Adipose tissue (tissue), 3 donors: ENCODE measurements around the gene INTS13. TPM values are rescaled to one million over a fixed set of nuclear protein-coding genes. Genes with fewer than 3 reads are reported as not detected.
"Not testable (repeated sequence)": the region's sequence is repeated elsewhere in the genome, so short reads cannot be mapped to it uniquely, and the experiment has no call there.

Experiments
- H3K27ac ChIP-seq: one replicate; pipeline ENCODE4 v1.5.1; 2013; ENCODE audit warnings: low read depth, low read length
- WGBS, 3 donors: extraction: QIAGEN DNeasy Blood & Tissue Kit; methylation state at CpG; one replicate each; pipeline ENCODE4 v1.1.7; 2013; 5-methylcytosine and 5-hydroxymethylcytosine counted together
- polyA plus RNA-seq, 3 donors: library from polyadenylated mRNA; stranded (reverse); fragments of 200-250 nt; gene quantifications; one replicate each; pipeline ENCODE4 v1.2.3, GENCODE V29; 2013
- donor health status: healthy with polysubstance abuse.
- donor health status: Bipolar disorder and iron deficiency.
- donor health status: healthy.

The INTS13 gene, protein sequence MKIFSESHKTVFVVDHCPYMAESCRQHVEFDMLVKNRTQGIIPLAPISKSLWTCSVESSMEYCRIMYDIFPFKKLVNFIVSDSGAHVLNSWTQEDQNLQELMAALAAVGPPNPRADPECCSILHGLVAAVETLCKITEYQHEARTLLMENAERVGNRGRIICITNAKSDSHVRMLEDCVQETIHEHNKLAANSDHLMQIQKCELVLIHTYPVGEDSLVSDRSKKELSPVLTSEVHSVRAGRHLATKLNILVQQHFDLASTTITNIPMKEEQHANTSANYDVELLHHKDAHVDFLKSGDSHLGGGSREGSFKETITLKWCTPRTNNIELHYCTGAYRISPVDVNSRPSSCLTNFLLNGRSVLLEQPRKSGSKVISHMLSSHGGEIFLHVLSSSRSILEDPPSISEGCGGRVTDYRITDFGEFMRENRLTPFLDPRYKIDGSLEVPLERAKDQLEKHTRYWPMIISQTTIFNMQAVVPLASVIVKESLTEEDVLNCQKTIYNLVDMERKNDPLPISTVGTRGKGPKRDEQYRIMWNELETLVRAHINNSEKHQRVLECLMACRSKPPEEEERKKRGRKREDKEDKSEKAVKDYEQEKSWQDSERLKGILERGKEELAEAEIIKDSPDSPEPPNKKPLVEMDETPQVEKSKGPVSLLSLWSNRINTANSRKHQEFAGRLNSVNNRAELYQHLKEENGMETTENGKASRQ
- 10 to 100 TPM in 1 of 3 donors, 1 to 10 TPM in 2; 9.7 to 26.0 (median 9.8) TPM for polyA plus RNA-seq

DNA sequence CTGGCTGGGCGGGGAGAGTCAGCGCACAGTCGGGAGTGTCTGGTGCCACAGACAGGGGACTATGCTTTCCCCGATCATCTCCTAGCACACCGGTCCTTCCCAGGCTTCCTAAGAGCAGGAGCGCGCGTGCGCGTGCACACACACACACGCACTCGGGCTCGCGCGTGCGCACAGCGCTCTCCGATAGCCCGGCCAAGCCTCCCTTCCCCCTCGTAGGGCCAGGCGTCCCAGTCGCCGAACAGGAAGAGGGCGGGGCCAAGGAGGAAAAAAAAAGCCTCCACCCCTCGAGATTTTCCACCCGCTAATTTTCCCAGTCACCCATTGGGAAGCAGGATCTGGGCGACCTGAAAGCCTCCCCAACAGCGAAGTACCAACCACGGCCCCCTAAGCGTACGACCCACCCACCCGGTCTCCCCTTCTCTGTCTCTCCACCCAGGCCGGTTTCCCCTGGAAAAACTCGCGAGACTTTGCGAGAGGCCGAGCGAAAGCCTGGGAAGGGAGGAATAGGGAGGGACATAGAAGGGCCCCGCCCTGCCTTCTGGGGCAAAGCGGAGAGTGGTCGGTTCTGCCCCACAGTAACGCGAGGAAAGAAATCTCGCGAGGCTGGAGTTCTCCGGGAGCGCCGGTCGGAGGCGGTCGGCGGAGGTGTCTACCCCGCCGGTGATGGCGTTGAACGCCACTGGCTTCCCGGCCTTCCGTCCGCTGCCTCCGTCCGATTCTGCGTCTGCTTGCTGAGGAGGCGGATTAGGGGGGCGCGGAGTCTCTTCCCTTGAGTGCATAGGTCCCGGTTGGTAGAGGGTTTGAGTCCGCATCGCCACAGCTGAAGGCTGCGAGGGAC, at the start of gene INTS13, which contains the start of gene FGFR1OP2:
INTS13 (minus strand) TSS at position 119 of the 838 bp plus-strand sequence. CDS start 1,178 bp downstream, outside the sequence.
FGFR1OP2 (plus strand) TSS at position 608 of the 838 bp plus-strand sequence. CDS start 15,689 bp downstream, outside the sequence.
- H3K27ac ChIP-seq, result peak within 1 kb of the TSS; percentile 51
- WGBS, 3 donors, result 0% methylated on average over 59 to 69 of the region's 69 CpGs

DNA sequence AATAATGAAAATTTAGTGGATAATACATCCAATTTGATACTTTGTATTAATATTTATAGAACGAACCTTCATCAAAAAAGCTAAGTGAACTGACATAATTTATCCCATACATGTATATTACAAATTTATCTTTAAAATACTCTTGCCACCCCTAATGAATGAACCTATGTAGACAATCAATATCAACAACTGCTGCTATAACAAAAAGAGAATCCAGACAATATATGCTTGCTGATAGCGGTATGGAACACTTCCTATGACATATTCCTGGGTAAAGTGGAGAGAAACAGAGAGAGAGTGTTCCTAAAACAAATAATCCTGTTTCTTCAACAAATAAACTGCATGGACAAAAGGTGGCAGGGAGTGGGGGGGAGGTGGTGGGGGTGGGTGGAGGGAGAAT, 45.1 kb upstream of the INTS13 start:
- no peak overlapping the region for H3K27ac ChIP-seq
- 96 to 98% (median 97%) methylated on average over 2 of the region's 2 CpGs for WGBS, 3 donors

GRCh38 chr12:26979733-26980132, 42.0 kb upstream of the INTS13 start:
- 94 to 96% (median 96%) methylated on average over 11 of the region's 11 CpGs for WGBS, 3 donors

DNA sequence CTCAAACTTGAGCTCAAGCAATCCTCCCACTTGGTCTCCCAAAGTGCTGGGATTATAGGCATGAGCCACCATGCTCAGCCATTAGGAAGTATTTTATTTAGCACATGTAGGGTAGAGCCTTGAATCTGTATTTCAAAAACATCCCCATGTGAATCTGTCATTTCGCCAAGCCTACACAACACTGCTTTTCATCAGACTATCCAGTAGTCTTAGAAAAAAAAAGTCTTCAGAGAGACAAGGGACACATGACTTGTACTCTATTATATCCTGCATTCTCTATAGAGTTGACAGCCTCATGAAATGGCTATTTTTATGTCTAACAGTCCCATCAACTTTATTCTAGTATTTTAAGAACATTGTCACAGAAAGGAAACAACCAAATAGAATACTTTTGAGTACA, 41.0 kb upstream of the INTS13 start:
- WGBS, 3 donors, result 91 to 96% (median 94%) methylated on average over 1 of the region's 1 CpG
- H3K27ac ChIP-seq, result no peak overlapping the region

More at GRCh38 chr12:26979733-26980132, 42.0 kb upstream of the INTS13 start:
- H3K27ac ChIP-seq, result no peak overlapping the region

GRCh38 chr12:26976687-26977086, 38.9 kb upstream of the INTS13 start:
- WGBS, 3 donors, result 67 to 83% (median 76%) methylated on average over 2 of the region's 2 CpGs
- no peak overlapping the region for H3K27ac ChIP-seq

DNA sequence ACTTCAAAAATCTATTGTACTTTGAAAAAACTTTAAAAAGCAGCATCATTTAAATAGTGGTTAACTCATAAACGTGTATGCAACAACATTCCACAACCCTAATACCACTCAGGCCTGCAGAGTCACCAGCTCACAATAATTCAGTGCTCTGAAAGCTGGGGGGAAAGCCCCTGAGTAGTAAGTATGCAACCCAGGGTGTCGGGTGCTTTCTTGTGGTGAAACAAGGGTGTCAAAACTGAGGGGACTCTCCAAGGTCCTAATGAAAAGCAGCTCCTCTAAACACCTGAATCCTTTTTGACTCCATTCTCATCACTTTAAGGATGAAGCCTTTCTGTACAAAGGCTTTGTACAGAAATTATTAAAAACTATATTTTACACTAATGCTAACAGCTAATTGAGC, 34.2 kb upstream of the INTS13 start:
- 72 to 82% (median 73%) methylated on average over 2 of the region's 2 CpGs for WGBS, 3 donors
- H3K27ac ChIP-seq, result no peak overlapping the region

GRCh38 chr12:26970136-26970535, 32.4 kb upstream of the INTS13 start:
- H3K27ac ChIP-seq, result no peak overlapping the region
- 93 to 99% (median 99%) methylated on average over 2 of the region's 2 CpGs for WGBS, 3 donors

DNA sequence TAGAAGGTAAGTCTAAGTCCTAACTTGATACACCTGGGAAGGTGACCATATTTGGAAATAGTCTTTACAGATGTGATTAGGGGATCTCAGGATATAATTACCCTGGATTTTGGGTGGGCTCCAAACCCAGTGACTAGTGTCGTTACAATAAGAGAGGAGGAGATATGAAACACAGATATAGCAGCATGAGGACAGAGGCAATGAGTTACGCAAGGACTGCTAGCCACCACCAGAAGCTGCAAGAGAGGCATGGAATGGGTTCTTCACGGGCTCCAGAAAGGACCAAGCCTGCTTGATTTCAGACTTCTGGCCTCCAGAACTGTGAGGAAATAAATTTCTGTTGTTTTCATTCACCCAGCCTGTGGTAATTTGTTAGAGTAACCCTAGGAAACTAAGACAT, 29.1 kb upstream of the INTS13 start:
- no peak overlapping the region for H3K27ac ChIP-seq
- WGBS, 3 donors, result 87 to 89% (median 89%) methylated on average over 3 of the region's 3 CpGs

GRCh38 chr12:26963413-26963812, 25.6 kb upstream of the INTS13 start:
- WGBS, 3 donors, result 91 to 97% (median 93%) methylated on average over 1 of the region's 1 CpG

DNA sequence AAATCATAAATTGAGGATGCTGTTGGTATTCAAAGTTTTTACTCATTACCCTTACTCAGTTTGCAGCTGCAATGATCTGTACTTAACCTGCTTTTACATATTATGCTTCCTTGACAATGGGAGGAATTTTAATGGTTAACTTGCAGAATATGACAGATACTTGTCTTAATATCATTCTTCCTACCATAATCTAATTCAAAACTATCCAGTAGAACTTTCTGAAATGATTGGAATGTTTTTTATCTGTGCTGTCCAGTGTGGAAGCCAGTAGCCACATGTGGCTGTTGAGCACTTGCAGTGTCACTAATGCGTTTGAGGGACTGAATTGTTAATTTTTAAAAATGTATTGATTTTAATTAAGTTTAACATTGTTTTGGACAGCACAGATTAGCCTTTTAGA, 24.0 kb upstream of the INTS13 start:
- 58 to 96% (median 94%) methylated on average over 1 of the region's 1 CpG for WGBS, 3 donors
- H3K27ac ChIP-seq, result no peak overlapping the region

More at GRCh38 chr12:26963413-26963812, 25.6 kb upstream of the INTS13 start:
- H3K27ac ChIP-seq, result no peak overlapping the region

GRCh38 chr12:26961391-26961790, 23.6 kb upstream of the INTS13 start:
- 96 to 99% (median 97%) methylated on average over 7 of the region's 7 CpGs for WGBS, 3 donors
- H3K27ac ChIP-seq, result not testable (repeated sequence)

DNA sequence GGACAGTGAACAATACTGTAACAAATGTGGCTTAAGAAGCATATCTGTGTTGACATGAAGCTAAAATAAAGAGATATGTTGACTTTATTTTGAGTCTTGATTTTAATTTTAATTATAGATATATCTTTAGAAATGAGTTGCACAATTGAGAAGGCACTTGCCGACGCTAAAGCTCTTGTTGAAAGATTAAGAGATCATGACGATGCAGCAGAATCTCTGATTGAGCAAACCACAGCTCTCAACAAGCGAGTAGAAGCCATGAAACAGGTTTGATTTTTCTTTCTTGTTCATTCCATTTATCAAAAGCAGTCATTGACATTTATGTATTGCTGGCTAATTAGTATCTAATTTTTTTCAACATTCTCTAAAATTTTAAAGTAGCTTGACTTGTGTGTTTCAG, 16.2 kb upstream of the INTS13 start:
- 54 to 75% (median 60%) methylated on average over 4 of the region's 4 CpGs for WGBS, 3 donors
- no peak overlapping the region for H3K27ac ChIP-seq

GRCh38 chr12:26953447-26953846, 15.7 kb upstream of the INTS13 start:
- 38 to 52% (median 49%) methylated on average over 1 of the region's 1 CpG for WGBS, 3 donors

DNA sequence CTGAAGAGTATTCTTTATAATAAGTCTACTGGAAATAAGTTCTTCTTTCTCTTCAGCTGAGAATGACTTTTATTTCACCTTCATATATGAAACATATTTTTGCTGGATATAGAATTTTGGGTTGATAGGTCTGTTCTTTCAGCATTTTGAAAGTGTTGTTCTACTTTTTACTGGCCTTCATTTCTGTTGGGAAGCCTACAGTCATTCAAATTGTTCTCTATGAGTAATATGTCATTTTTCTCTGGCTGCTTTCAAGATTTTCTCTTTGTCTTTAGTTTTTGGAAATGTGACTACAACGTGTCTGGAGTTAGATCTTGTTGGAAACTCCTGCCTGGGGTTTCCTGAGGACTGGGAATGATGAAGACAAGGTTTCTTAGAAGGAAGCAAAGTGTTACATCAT, 10.5 kb upstream of the INTS13 start:
- 88 to 100% (median 88%) methylated on average over 1 of the region's 1 CpG for WGBS, 3 donors
- H3K27ac ChIP-seq, result no peak overlapping the region

More at GRCh38 chr12:26953447-26953846, 15.7 kb upstream of the INTS13 start:
- H3K27ac ChIP-seq, result no peak overlapping the region

DNA sequence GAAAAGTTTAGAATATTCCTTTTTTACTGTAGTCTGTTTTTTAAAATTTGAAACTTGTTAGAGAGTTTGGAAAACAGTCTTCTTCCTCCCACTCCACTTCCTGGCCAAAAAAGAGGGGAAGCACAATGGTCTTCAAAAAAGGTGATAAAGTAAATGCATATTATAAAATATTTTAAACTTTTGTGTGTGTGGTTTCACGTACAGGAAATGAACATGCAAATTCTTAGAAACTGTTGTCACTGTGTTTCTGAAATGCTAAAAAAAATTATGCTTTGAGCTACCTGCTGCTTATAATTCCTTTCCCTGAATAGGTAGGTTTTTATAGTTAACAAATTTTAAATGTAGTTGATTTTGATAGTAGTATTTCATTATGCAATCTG, 3.4 kb upstream of the INTS13 start:
- WGBS, 3 donors, result 22 to 57% (median 39%) methylated on average over 1 of the region's 1 CpG
- H3K27ac ChIP-seq, result no peak overlapping the region

DNA sequence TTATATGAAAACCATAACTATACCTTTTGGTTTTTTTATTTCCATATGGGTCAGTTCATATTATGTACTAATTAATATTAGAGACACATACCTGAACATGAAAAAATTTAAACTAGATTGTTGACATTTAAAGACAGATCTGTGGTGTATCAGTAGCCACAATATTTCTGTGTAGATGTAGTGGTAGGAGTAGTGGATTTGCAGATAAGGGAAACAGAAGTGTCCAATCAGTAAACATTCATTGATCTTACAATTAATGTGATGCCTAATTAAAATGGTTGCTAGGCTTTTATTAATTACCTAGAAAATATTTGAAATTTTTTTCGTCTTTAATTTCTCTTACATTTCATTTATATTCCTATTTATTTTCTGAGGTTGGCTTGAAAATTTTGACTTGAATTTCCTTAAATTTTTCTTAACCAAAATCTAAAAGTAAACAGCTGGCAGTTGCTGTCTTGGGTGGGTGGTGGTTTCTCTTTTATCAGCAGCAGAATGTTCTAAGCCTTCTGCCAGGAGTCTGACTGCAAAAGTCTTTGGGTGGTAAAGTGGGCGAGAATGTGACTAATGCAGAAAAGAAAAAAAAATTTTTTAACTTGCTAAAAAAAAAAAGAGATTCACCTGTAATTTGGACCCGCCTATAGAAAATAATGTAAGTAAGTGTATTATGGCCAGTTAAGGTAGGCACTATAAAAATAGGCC, 2.9 kb upstream of the INTS13 start:
- no peak overlapping the region for H3K27ac ChIP-seq
- 42 to 83% (median 65%) methylated on average over 3 of the region's 3 CpGs for WGBS, 3 donors

- WGBS, 3 donors, result 19 to 36% (median 29%) methylated on average over 1 of the region's 1 CpG
- no peak overlapping the region for H3K27ac ChIP-seq
Measured at GRCh38 chr12:26939953-26940352, 2.2 kb upstream of the INTS13 start.
